Type B pancreatic cell (in vitro differentiated cells): ENCODE data around the gene MAD1L1. TPM values are rescaled to one million over a fixed set of nuclear protein-coding genes. Genes with fewer than 3 reads are reported as not detected.

Source experiments
- DNase-seq: peaks from one replicate; pipeline ENCODE4 v3.0.0; 2021; ENCODE audit warnings: mixed read lengths; ENCODE audit not compliant: unreplicated experiment; ENCODE audit errors: extremely low spot score
- H3K27ac Mint-ChIP-seq: 2 replicates; pipeline ENCODE4 v1.8.0; 2021; ENCODE audit warnings: mild to moderate bottlenecking, mixed read lengths
- H3K27me3 Mint-ChIP-seq: 2 replicates; pipeline ENCODE4 v1.8.0; 2021; ENCODE audit warnings: mixed read lengths
- H3K36me3 Mint-ChIP-seq: 2 replicates; pipeline ENCODE4 v1.8.0; 2021; ENCODE audit warnings: mixed read lengths
- H3K4me1 Mint-ChIP-seq: one replicate; pipeline ENCODE4 v1.8.0; 2021; ENCODE audit warnings: mixed read lengths; ENCODE audit not compliant: unreplicated experiment
- H3K4me3 Mint-ChIP-seq: 2 replicates; pipeline ENCODE4 v1.8.0; 2021; ENCODE audit warnings: mild to moderate bottlenecking, mixed read lengths
- H3K9me3 Mint-ChIP-seq: 2 replicates; pipeline ENCODE4 v1.8.0; 2021; ENCODE audit warnings: mixed read lengths
- total RNA-seq: library from RNA; stranded (reverse); gene quantifications from 2 replicates; pipeline ENCODE4 v1.2.1, GENCODE V29; 2021; ENCODE audit warnings: low replicate concordance
- TF ChIP-seq, protein P1 (sequence below): fragments of 200-600 bp; sonication (generic); conservative IDR thresholded peaks from 2 replicates; pipeline ENCODE4 v1.5.0; 2021; ENCODE audit warnings: antibody characterized with exemption, mild to moderate bottlenecking

The MAD1L1 gene
- total RNA-seq, 1 donor from 2014 or later: 40.7 TPM

DNA sequence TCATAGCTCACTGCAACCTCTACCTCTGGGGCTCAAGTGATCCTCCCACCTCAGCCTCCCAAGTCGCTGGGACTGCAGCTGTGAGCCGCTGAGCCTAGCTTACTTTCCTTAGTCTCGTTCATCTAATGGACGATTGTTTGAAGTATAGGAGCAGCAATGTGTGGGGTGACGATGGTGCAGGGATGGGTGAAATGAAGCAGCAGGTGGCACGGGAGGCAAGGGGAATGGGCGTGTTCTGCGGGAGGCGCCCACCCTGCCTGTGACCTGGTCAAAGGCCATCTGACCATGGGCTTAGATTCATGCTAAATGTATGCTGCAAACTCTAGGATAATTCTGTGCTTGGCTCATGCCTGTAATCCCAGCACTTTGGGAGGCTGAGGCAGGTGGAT lies 210.7 kb downstream of the MAD1L1 start:
- peaks cover 39% of the 10 kb centered on the region for H3K4me1 Mint-ChIP-seq
- peaks cover 7% of the 10 kb centered on the region for H3K36me3 Mint-ChIP-seq
- H3K4me3 Mint-ChIP-seq: no peak overlapping the region
- no peak for DNase-seq
- peaks cover 20% of the 10 kb centered on the region for H3K9me3 Mint-ChIP-seq
- no peak overlapping the region for H3K27ac Mint-ChIP-seq
- TF ChIP-seq, protein P1, sequence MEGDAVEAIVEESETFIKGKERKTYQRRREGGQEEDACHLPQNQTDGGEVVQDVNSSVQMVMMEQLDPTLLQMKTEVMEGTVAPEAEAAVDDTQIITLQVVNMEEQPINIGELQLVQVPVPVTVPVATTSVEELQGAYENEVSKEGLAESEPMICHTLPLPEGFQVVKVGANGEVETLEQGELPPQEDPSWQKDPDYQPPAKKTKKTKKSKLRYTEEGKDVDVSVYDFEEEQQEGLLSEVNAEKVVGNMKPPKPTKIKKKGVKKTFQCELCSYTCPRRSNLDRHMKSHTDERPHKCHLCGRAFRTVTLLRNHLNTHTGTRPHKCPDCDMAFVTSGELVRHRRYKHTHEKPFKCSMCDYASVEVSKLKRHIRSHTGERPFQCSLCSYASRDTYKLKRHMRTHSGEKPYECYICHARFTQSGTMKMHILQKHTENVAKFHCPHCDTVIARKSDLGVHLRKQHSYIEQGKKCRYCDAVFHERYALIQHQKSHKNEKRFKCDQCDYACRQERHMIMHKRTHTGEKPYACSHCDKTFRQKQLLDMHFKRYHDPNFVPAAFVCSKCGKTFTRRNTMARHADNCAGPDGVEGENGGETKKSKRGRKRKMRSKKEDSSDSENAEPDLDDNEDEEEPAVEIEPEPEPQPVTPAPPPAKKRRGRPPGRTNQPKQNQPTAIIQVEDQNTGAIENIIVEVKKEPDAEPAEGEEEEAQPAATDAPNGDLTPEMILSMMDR: no peak
- H3K27me3 Mint-ChIP-seq: no peaks in the 10 kb centered on the region

DNA sequence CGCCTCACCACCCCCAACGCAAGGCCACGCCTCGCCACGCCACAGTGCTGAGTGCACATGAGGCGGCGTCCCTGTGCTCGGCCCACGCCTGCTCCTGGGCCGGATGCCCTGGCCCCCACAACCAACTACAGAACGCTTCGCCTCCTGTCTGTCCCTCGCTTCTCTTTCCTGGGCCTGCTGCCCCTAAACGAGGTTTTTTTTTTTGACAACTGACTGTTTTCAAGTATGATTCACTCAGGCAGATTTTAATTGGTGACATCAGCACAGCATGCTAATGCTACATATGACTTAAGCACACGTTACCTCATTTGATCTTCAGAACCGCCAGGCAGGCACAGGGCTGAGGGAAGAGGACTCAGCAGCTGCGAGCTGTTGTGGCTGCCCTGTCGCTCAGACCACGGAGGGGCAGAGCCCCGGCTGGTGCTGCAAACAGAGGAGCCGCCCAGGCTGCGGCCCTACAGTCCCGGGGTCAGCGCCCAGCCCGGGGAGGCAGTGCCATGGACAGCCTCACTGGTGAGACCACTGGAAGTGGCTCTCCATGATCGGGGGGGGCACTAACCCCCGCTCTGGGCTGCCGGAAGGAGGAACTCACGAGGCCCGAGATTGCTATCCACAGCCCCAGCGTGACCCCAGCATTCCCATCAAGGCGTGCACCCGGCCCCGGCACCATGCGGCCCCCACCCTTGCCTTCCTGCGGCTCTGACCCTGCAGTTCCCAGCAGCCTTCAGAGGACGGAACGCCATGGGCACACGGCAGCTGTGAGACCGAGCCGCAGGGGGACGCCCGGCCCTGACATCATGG lies 212.8 kb downstream of the MAD1L1 start:
- Mint-ChIP-seq H3K4me1 (peaks cover 43% of the 10 kb centered on the region), H3K4me3 (no peak overlapping the region), H3K27me3 (no peaks in the 10 kb centered on the region), H3K36me3 (peaks cover 7% of the 10 kb centered on the region), H3K9me3 (peaks cover 8% of the 10 kb centered on the region), H3K27ac (no peak overlapping the region)
- TF ChIP-seq, protein P1: no peak
- DNase-seq: no peak

DNA sequence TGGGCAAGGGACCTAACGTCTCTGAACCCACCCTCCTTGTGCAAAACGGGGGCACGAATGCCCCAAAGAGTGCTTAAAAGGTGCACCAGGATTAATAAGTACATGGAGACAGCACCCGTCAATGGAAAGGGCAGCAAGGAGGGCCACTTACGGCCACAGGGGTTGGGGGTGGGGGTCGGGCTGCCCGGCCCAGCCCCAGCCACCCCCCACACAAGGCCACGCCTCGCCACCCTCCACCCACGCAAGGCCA lies 213.4 kb downstream of the MAD1L1 start:
- no peak overlapping the region for H3K27ac Mint-ChIP-seq
- peak; percentile 64 for DNase-seq
- peaks cover 4% of the 10 kb centered on the region for H3K9me3 Mint-ChIP-seq
- H3K4me1 Mint-ChIP-seq: peaks cover 42% of the 10 kb centered on the region
- H3K27me3 Mint-ChIP-seq: no peaks in the 10 kb centered on the region
- H3K4me3 Mint-ChIP-seq: no peak overlapping the region
- H3K36me3 Mint-ChIP-seq: peaks cover 4% of the 10 kb centered on the region
- TF ChIP-seq, protein P1: no peak

DNA sequence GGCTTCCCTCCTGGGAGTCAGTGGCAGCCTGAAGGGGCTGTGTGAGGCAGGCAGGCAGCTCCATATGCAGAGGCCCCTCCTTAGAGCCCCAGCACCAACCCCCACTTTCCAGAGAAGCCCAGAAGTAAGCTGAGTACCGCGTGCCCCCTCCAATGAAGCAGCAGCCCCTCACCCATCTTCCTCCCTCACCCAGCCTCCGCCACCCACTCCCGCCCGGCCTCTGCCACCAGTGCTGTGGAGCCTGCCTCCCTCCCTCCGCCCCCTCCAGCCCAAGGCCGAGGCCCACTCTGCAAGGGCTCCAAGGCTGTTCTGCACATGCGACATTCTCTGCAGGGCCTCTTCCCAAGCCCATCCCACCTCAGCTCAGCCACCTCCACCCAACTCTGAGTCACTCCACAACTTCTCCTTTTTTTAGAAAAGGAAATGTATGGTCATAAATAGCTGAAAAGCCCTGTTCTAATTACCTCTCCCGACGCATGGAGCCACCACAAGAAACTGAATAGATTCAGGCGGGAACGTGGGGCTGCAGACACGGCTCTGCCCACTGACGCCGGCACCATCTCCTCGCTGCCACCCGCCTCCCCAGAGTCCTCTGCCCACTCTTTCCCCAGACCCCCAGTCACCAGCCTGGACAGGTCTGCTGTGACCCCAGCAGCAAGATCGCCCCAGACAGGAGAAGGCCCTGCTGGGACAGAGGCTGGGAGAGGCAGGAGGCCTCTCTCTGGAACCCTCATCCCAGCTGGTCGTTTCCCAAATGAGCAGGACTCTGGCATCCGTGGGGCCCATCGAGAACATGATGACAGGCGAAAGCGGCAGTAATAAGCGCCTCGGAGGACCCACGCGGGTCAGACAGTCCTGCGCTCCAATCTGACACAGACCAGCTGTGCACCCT lies 213.9 kb downstream of the MAD1L1 start:
- Mint-ChIP-seq H3K4me1 (peaks cover 37% of the 10 kb centered on the region), H3K36me3 (no peaks in the 10 kb centered on the region), H3K27ac (peak overlapping the region; percentile 62), H3K9me3 (no peaks in the 10 kb centered on the region), H3K27me3 (no peaks in the 10 kb centered on the region), H3K4me3 (peak overlapping the region; percentile 58)
- TF ChIP-seq, protein P1: no peak
- peak; percentile 65 for DNase-seq

DNA sequence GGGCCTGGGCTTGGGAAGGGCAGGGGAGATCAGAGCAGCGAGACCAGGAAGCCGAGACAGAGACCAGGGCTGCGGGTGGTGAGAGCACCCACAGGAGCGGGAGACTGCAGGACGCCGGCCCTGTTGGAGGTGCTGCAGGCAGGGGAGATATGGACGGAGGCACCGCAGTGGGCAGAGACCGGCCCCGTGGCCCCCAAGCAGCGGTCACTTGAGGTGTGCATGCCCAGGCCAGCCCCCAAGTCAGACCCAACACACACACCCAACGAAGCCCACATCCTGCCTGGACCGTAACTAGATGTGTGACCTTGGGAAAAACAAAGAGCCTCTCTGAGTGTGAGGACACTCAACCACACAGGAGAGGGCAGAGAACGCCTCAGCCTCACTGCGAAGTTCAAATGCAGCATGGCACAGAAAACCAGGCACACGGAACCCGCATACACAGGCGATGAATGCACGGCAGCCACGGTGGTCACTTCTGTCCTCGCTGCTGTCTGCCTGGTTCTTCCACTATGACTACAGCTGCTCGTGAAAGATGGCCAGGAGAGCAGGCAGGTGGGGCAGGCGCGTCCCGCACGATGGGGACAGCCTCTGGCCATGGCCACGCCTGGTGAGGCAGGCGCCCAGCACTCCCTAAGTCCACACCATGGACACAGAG lies 214.7 kb downstream of the MAD1L1 start:
- Mint-ChIP-seq H3K27me3 (no peaks in the 10 kb centered on the region), H3K27ac (no peak overlapping the region), H3K36me3 (no peaks in the 10 kb centered on the region), H3K4me1 (peaks cover 41% of the 10 kb centered on the region), H3K4me3 (peak overlapping the region; percentile 22), H3K9me3 (no peaks in the 10 kb centered on the region)
- TF ChIP-seq, protein P1: no peak
- no peak for DNase-seq
